Mesendoderm (in vitro differentiated cells): Measurements from ENCODE around the gene DYDC1.

Source experiments
- DNase-seq: peaks from one replicate; pipeline ENCODE4 v3.0.0; 2013
- H2AK5ac ChIP-seq: 2 replicates; pipeline ENCODE4 v1.6.1; 2013; ENCODE audit warnings: low read length, inconsistent platforms
- H2BK120ac ChIP-seq: 2 replicates; pipeline ENCODE4 v1.6.1; 2013; ENCODE audit warnings: low read depth, mild to moderate bottlenecking, low read length, moderate library complexity, mixed read lengths
- H2BK15ac ChIP-seq: replicated peaks from 2 replicates; pipeline ENCODE4 v1.6.1; 2013; ENCODE audit warnings: low read depth, mild to moderate bottlenecking, moderate library complexity
- H2BK5ac ChIP-seq: 2 replicates; pipeline ENCODE4 v1.6.1; 2013; ENCODE audit warnings: low read length, inconsistent platforms
- H3K18ac ChIP-seq: 2 replicates; pipeline ENCODE4 v1.6.1; 2013; ENCODE audit warnings: mild to moderate bottlenecking, low read length, mixed read lengths
- H3K23ac ChIP-seq: one replicate; pipeline ENCODE4 v1.6.1; 2013; ENCODE audit warnings: low read length
- H3K27ac ChIP-seq: 2 replicates; pipeline ENCODE4 v1.5.1; 2013; ENCODE audit warnings: low read depth, mild to moderate bottlenecking, inconsistent platforms, low read length, moderate library complexity
- H3K27me3 ChIP-seq: 2 replicates; pipeline ENCODE4 v1.6.1; 2013; ENCODE audit warnings: low read length, control low read depth, mild to moderate bottlenecking, inconsistent platforms; ENCODE audit not compliant: insufficient read depth, poor library complexity
- H3K36me3 ChIP-seq: 2 replicates; pipeline ENCODE4 v1.6.1; 2013; ENCODE audit warnings: low read length, inconsistent platforms; ENCODE audit not compliant: control insufficient read depth, insufficient read depth
- H3K4ac ChIP-seq: one replicate; pipeline ENCODE4 v1.6.1; 2013; ENCODE audit warnings: low read depth, mild to moderate bottlenecking, low read length, moderate library complexity
- H3K4me1 ChIP-seq: 2 replicates; pipeline ENCODE4 v1.6.1; 2013; ENCODE audit warnings: low read depth, low read length, inconsistent platforms; ENCODE audit not compliant: control insufficient read depth
- H3K4me2 ChIP-seq: 2 replicates; pipeline ENCODE4 v1.6.1; 2013; ENCODE audit warnings: low read length
- H3K4me3 ChIP-seq: 2 replicates; pipeline ENCODE4 v1.5.1; 2013; ENCODE audit warnings: mild to moderate bottlenecking, low read length
- H3K56ac ChIP-seq: one replicate; pipeline ENCODE4 v1.6.1; 2013; ENCODE audit warnings: low read length
- H3K79me1 ChIP-seq: 2 replicates; pipeline ENCODE4 v1.6.1; 2013; ENCODE audit warnings: low read length, inconsistent platforms
- H3K79me2 ChIP-seq: 2 replicates; pipeline ENCODE4 v1.6.1; 2013; ENCODE audit warnings: mild to moderate bottlenecking, low read length; ENCODE audit not compliant: control insufficient read depth, insufficient read depth
- H3K9ac ChIP-seq: 2 replicates; pipeline ENCODE4 v1.6.1; 2013; ENCODE audit warnings: low read length, inconsistent platforms
- H4K5ac ChIP-seq: one replicate; pipeline ENCODE4 v1.6.1; 2013; ENCODE audit warnings: low read length
- H4K8ac ChIP-seq: one replicate; pipeline ENCODE4 v1.6.1; 2013; ENCODE audit warnings: low read depth, mild to moderate bottlenecking, control low read depth, low read length, moderate library complexity
- WGBS: extraction: QIAGEN DNeasy Blood & Tissue Kit; methylation state at CpG from one replicate; pipeline ENCODE4 v1.1.7; 2013; ENCODE audit warnings: low lambda C conversion rate, missing lambda C conversion rate; ENCODE audit not compliant: insufficient coverage; ENCODE audit errors: extremely low coverage; 5-methylcytosine and 5-hydroxymethylcytosine counted together

The DYDC1 gene

GRCh38 chr10:80357851-80358125 is 1.2 kb upstream of the DYDC1 start:
- WGBS, result no CpG with 5 or more reads among the region's 5 CpGs
- Histone ChIP-seq H3K79me1 (no peaks in the 10 kb centered on the region), H4K8ac (no peak overlapping the region)

DNA sequence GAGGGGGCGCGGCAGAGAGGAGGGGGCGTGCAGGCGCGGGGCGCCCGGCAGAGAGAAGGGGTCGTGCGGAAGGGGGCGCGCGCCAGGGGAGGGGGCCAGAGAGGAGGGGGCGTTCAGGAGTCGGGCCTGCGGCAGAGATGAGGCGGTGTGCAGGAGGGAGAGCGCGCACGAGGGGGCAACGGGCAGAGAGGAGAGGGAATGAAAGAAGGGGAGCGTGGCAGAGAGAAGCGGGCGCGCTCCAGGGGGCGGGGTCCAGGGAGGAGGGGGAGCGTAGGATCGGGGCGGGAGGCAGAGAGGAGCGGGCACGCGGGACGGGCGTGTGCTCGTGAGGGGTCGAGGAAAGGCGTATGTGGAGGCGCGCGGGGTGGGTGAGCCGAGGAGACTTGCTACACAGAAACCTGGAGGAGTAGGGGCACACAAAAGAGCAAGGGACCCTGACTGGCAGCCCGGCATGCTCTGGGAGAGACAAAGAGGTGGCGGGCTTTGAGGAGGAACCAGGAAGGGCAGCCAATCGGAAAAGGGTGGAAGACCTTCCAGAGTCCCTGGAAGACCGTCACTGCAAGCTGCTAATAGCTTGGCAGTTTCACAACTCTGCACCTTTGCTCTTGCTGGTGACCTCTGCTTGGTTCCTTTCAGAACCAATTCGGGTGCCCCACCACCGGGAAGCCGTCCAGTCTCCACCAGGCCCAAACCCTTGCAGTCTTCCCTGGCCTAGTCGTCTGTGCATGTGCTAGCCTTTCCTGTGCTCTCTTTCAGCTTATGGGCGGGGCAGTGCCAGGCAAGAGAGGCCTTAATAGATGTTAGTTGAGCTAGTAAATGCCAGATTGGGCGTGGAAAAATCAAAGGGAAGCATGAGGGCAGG is 665 bp upstream of the DYDC1 start:
- WGBS, result no CpG with 5 or more reads among the region's 50 CpGs
- Histone ChIP-seq H3K79me1 (no peaks in the 10 kb centered on the region), H3K4me3 (peak overlapping the region; percentile 35), H3K4me2 (peak overlapping the region; percentile 86), H3K9ac (peak overlapping the region; percentile 69), H3K27me3 (no peaks in the 10 kb centered on the region), H2BK15ac (no peak overlapping the region), H3K36me3 (no peaks in the 10 kb centered on the region), H2BK5ac (no peak overlapping the region), H2BK120ac (no peak overlapping the region), H3K23ac (no peak overlapping the region), H4K8ac (no peak overlapping the region), H3K79me2 (no peaks in the 10 kb centered on the region), H3K18ac (no peak overlapping the region), H3K4me1 (no peaks in the 10 kb centered on the region), H4K5ac (no peak overlapping the region), H3K56ac (peak overlapping the region; percentile 90), H2AK5ac (no peak overlapping the region), H3K27ac (no peak overlapping the region), H3K4ac (no peak overlapping the region)
- DNase-seq, result peak; percentile 73

More at GRCh38 chr10:80357851-80358125, 1.2 kb upstream of the DYDC1 start:
- Histone ChIP-seq H3K9ac (no peak overlapping the region), H3K4me3 (no peak overlapping the region), H3K27me3 (no peaks in the 10 kb centered on the region), H3K4ac (no peak overlapping the region), H3K4me1 (no peaks in the 10 kb centered on the region), H2BK120ac (no peak overlapping the region), H2AK5ac (no peak overlapping the region), H2BK5ac (no peak overlapping the region), H3K23ac (no peak overlapping the region), H3K18ac (no peak overlapping the region), H3K36me3 (no peaks in the 10 kb centered on the region), H2BK15ac (no peak overlapping the region), H3K79me2 (no peaks in the 10 kb centered on the region), H4K5ac (no peak overlapping the region), H3K56ac (no peak overlapping the region), H3K27ac (no peak overlapping the region), H3K4me2 (no peak overlapping the region)
- DNase-seq, result no peak

GRCh38 chr10:80351220-80351619 is 5.3 kb downstream of the DYDC1 start:
- Histone ChIP-seq H4K8ac (no peak overlapping the region), H3K27me3 (no peaks in the 10 kb centered on the region), H2BK120ac (no peak overlapping the region), H4K5ac (no peak overlapping the region), H3K27ac (no peak overlapping the region), H2BK15ac (no peak overlapping the region), H3K18ac (no peak overlapping the region), H3K79me2 (no peaks in the 10 kb centered on the region), H3K4me2 (no peak overlapping the region), H3K36me3 (no peaks in the 10 kb centered on the region), H3K56ac (no peak overlapping the region), H2AK5ac (no peak overlapping the region), H3K79me1 (no peaks in the 10 kb centered on the region), H3K4me1 (no peaks in the 10 kb centered on the region), H3K4ac (no peak overlapping the region), H3K23ac (no peak overlapping the region), H2BK5ac (no peak overlapping the region), H3K4me3 (no peak overlapping the region), H3K9ac (no peak overlapping the region)
- WGBS, result no CpG with 5 or more reads among the region's 3 CpGs
- no peak for DNase-seq

GRCh38 chr10:80350251-80350650 is 6.3 kb downstream of the DYDC1 start:
- Histone ChIP-seq H4K8ac (no peak overlapping the region), H3K4me1 (no peaks in the 10 kb centered on the region), H3K9ac (no peak overlapping the region), H3K4ac (no peak overlapping the region), H3K27me3 (no peaks in the 10 kb centered on the region), H3K79me2 (no peaks in the 10 kb centered on the region), H3K23ac (no peak overlapping the region), H3K56ac (no peak overlapping the region), H2AK5ac (no peak overlapping the region), H2BK5ac (no peak overlapping the region), H3K18ac (no peak overlapping the region), H2BK120ac (no peak overlapping the region), H3K27ac (no peak overlapping the region), H3K79me1 (no peaks in the 10 kb centered on the region), H4K5ac (no peak overlapping the region), H2BK15ac (no peak overlapping the region), H3K4me2 (no peak overlapping the region), H3K4me3 (no peak overlapping the region), H3K36me3 (no peaks in the 10 kb centered on the region)
- WGBS, result no CpG with 5 or more reads among the region's 3 CpGs
- no peak for DNase-seq

GRCh38 chr10:80344912-80345311 is 11.6 kb downstream of the DYDC1 start:
- Histone ChIP-seq H4K5ac (no peak overlapping the region), H3K9ac (no peak overlapping the region), H3K4ac (no peak overlapping the region), H2BK15ac (no peak overlapping the region), H3K18ac (no peak overlapping the region), H3K4me3 (no peak overlapping the region), H2BK120ac (no peak overlapping the region), H2AK5ac (no peak overlapping the region), H3K36me3 (no peaks in the 10 kb centered on the region), H3K4me1 (no peaks in the 10 kb centered on the region), H4K8ac (no peak overlapping the region), H3K79me1 (no peaks in the 10 kb centered on the region), H3K27ac (no peak overlapping the region), H2BK5ac (no peak overlapping the region), H3K56ac (no peak overlapping the region), H3K23ac (no peak overlapping the region), H3K27me3 (no peaks in the 10 kb centered on the region), H3K79me2 (no peaks in the 10 kb centered on the region), H3K4me2 (no peak overlapping the region)
- no CpG with 5 or more reads among the region's 2 CpGs for WGBS
- no peak for DNase-seq

DNA sequence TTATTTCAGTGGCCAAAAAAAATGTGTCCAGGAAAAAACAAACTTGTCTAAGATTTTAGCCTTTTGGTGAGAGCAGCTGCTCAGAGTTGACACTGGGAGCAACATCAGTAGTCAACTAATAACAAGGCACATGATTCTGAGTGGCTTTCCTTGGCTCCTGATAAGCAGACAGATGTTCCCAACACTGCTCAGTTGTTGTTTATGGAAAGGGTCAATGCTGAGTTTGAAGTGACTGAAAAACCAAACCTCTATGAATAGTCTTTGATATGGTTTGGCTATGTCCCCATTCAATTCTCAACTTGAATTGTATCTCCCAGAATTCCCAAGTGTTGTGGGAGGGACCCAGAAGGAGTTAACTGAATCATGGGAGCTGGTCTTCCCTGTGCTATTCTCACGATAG is 12.3 kb downstream of the DYDC1 start:
- no peak for DNase-seq
- no peak overlapping the region for H3K4me2 ChIP-seq
- no peak overlapping the region for H2BK5ac ChIP-seq
- H3K56ac ChIP-seq, result no peak overlapping the region
- no CpG with 5 or more reads among the region's 1 CpG for WGBS
- H4K5ac ChIP-seq, result no peak overlapping the region
- no peak overlapping the region for H3K23ac ChIP-seq
- no peak overlapping the region for H3K9ac ChIP-seq
- H3K79me2 ChIP-seq, result no peaks in the 10 kb centered on the region
- no peak overlapping the region for H3K4ac ChIP-seq
- H4K8ac ChIP-seq, result no peak overlapping the region
- H2BK120ac ChIP-seq, result no peak overlapping the region
- no peaks in the 10 kb centered on the region for H3K36me3 ChIP-seq
- H3K79me1 ChIP-seq, result no peaks in the 10 kb centered on the region
- no peaks in the 10 kb centered on the region for H3K4me1 ChIP-seq
- no peak overlapping the region for H2BK15ac ChIP-seq
- no peak overlapping the region for H3K27ac ChIP-seq
- no peak overlapping the region for H3K4me3 ChIP-seq
- no peak overlapping the region for H3K18ac ChIP-seq
- H3K27me3 ChIP-seq, result no peaks in the 10 kb centered on the region
- H2AK5ac ChIP-seq, result no peak overlapping the region
